Esophagus squamous epithelium (tissue), 5 donors: ENCODE results near the gene SGPP1. TPM values are rescaled to one million over a fixed set of nuclear protein-coding genes. Genes with fewer than 3 reads are reported as not detected.

ENCODE experiments used
- DNase-seq: peaks from one replicate; lab custom pipeline; 2025; lab: John Stamatoyannopoulos, UW
- H3K27ac ChIP-seq, 4 donors: fragments of 200-600 bp; sonication (generic); one replicate each; pipeline ENCODE4 v1.5.1; 2016 to 2019; ENCODE audit warnings: mild to moderate bottlenecking in 1 of 4
- H3K27me3 ChIP-seq, 4 donors: fragments of 200-600 bp; sonication (generic); 1 replicate in 3 of 4; 2 replicates in 1 of 4; pipeline versions ENCODE4 v1.5.1 to v1.6.0; 2017 to 2021; ENCODE audit warnings: antibody characterized with exemption in 1 of 4
- H3K36me3 ChIP-seq, 3 donors: fragments of 200-600 bp; sonication (generic); one replicate each; pipeline ENCODE4 v1.5.1; 2016 to 2019
- H3K4me1 ChIP-seq, 3 donors: fragments of 200-600 bp; sonication (generic); one replicate each; pipeline ENCODE4 v1.5.1; 2017 to 2019
- H3K4me3 ChIP-seq, 4 donors: fragments of 200-600 bp; sonication (generic); 1 replicate in 3 of 4; 2 replicates in 1 of 4; pipeline ENCODE4 v1.5.1; 2016 to 2019; ENCODE audit warnings: mild to moderate bottlenecking in 2 of 4, moderate library complexity in 1 of 4
- H3K9me3 ChIP-seq, 3 donors: fragments of 200-600 bp; sonication (generic); one replicate each; pipeline ENCODE4 v1.5.1; 2016 to 2019
- POLR2A ChIP-seq, 4 donors: fragments of 450-650 bp; IDR thresholded peaks; one replicate each; pipeline ENCODE4 v1.6.1; 2017; ENCODE audit warnings: antibody characterized with exemption in 4 of 4, mild to moderate bottlenecking in 4 of 4, moderate library complexity in 3 of 4
- WGBS, 2 donors: methylation state at CpG; one replicate each; pipeline ENCODE4 v1.1.5; 2018; 5-methylcytosine and 5-hydroxymethylcytosine counted together
- intact Hi-C: fragments of 100-400 bp; cut with DNase I; formaldehyde crosslinking; loops from one replicate; pipeline ENCODE4 v1.15.0; 2022
- total RNA-seq, 4 donors: library from RNA; depleted of rRNA; stranded (reverse); fragments of >200 nt; gene quantifications; one replicate each; pipeline ENCODE4 v1.1.0, GENCODE V29; 2016
- TF ChIP-seq, protein P1 (sequence below), 6 experiments: fragments of 450-650 bp in 4 of 6; fragments of 200-600 bp in 2 of 6; sonication (generic) in 2 of 6; IDR thresholded peaks; one replicate each; pipeline ENCODE4 v1.5.1; 2016 to 2019; ENCODE audit warnings: antibody characterized with exemption in 6 of 6, mild to moderate bottlenecking in 4 of 6, moderate library complexity in 4 of 6
- donor health status: DM: yes; HTN: yes; CAD: no.

Gene SGPP1
- total RNA-seq, 4 donors from 2014 or later = 5.8 to 15.7 (median 14.6) TPM

DNA sequence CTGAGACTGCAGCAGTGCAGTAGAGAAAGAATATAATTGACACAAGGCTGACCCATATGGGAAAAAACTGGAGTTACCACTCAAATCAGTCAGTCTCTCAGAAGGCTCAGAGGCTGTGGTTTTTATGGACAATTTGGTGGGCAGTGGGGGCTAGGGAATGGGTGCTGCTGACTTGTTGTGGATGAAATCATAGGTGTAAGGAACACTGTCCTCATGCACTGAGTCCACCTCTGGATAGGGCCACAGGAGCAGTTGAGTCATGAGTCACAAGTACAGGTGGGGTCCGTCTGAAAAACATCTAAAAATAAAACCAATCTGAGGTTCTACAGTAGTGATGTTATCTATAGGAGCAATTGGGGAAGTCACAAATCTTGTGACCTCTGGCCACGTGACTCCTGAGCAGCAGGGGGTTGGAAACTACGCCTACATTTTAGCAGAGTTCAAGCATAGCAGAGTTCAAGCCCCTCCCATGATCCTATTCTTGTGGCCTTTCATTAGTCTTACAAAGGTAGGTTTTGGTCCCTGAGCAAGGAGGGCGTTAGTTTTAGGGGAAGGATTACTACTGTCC lies 18.1 kb upstream of the SGPP1 start:
- TF ChIP-seq, protein P1, sequence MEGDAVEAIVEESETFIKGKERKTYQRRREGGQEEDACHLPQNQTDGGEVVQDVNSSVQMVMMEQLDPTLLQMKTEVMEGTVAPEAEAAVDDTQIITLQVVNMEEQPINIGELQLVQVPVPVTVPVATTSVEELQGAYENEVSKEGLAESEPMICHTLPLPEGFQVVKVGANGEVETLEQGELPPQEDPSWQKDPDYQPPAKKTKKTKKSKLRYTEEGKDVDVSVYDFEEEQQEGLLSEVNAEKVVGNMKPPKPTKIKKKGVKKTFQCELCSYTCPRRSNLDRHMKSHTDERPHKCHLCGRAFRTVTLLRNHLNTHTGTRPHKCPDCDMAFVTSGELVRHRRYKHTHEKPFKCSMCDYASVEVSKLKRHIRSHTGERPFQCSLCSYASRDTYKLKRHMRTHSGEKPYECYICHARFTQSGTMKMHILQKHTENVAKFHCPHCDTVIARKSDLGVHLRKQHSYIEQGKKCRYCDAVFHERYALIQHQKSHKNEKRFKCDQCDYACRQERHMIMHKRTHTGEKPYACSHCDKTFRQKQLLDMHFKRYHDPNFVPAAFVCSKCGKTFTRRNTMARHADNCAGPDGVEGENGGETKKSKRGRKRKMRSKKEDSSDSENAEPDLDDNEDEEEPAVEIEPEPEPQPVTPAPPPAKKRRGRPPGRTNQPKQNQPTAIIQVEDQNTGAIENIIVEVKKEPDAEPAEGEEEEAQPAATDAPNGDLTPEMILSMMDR (IDR thresholded peaks at IDR 0.05) = no peak
- no peak for TF ChIP-seq POLR2A (IDR thresholded peaks at IDR 0.05)

DNA sequence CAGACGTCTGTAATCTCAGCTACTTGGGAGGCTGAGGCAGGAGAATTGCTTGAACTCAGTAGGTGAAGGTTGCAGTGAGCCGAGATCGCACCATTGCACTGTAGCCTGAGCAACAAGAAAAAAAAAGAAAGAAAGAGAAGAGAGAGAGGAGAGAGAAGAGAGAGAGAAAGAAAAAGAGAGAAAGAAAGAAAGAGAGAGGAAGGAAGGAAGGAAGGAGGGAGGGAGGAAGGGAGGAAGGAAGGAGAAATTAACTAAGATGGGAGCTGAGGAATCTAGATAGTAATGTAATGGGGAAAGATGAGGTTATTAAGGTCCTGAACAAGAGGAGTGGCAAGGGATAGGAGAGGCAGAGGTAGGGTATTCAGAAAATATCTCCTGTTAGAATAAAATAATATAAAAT lies 17.4 kb upstream of the SGPP1 start:
- Histone ChIP-seq H3K4me1 (no peaks in the 10 kb centered on the region), H3K9me3 (no peaks in the 10 kb centered on the region), H3K4me3 (no peak overlapping the region), H3K27ac (no peak overlapping the region), H3K36me3 (no peaks in the 10 kb centered on the region), H3K27me3 (no peaks in the 10 kb centered on the region)
- DNase-seq = no peak
- WGBS, 2 donors = 80 to 87% methylated on average over 3 of the region's 3 CpGs
- no peak for TF ChIP-seq POLR2A (IDR thresholded peaks at IDR 0.05)
- TF ChIP-seq, protein P1 (IDR thresholded peaks at IDR 0.05) = no peak
- intact Hi-C loops = no loop called here

More for the DNA sequence above, 18.1 kb upstream of the SGPP1 start:
- H3K36me3 ChIP-seq = no peaks in the 10 kb centered on the region
- intact Hi-C loops = no loop called here
- WGBS, 2 donors = 29 to 52% methylated on average over 4 of the region's 4 CpGs
- no peaks in the 10 kb centered on the region for H3K4me1 ChIP-seq
- DNase-seq = no peak
- H3K9me3 ChIP-seq = no peaks in the 10 kb centered on the region
- H3K27me3 ChIP-seq = peaks cover 0 to under 1% (median 0%) of the 10 kb centered on the region in 4 donors
- H3K27ac ChIP-seq = no peak overlapping the region
- H3K4me3 ChIP-seq = no peak overlapping the region

DNA sequence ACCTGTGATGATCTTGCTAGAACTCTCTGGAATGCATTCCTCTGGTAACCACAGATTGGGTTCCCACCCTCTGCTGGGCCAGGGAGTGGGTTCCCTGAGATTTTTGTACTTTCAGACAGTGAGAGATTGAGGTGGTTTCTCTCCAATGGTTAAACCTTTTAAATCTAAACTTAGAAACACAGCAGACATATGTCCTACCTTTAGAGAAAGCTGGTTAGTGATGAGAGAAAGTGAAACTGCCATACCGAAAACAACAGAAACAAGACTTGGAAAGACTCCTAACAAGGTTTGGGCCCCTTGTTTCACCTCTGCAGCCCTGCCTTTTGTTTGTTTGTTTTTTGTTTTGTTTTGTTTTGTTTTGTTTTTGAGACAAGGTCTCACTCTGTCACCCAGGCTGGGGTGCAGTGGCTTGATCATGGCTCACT lies 9.7 kb upstream of the SGPP1 start:
- no peak for TF ChIP-seq POLR2A (IDR thresholded peaks at IDR 0.05)
- TF ChIP-seq, protein P1 (IDR thresholded peaks at IDR 0.05) = no peak
- 75 to 86% methylated on average over 1 of the region's 1 CpG for WGBS, 2 donors
- Histone ChIP-seq H3K9me3 (no peaks in the 10 kb centered on the region), H3K4me1 (peaks cover 0 to 7% (median 0%) of the 10 kb centered on the region in 3 donors), H3K4me3 (no peak overlapping the region), H3K27ac (no peak overlapping the region), H3K27me3 (no peaks in the 10 kb centered on the region), H3K36me3 (no peaks in the 10 kb centered on the region)
- no peak for DNase-seq
- intact Hi-C loops = no loop called here

DNA sequence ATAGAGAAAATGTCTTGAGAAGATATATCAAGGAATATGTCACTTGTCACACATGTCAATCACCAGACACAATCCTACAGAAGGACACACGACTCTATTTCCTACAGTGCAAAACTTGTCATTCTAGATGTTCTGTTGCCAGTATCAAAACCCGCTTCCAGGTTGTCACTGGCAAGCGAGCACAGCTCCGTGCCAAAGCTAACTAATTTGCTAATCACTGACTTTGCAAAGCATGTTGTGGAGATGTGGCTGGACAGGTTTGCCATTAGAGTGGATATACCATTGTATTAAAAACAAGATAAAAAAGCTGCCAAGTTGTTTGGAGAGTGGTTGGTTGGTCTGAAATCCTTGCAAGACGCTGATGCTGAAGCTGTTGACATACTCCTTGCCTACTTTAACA lies 7.9 kb upstream of the SGPP1 start:
- no peaks in the 10 kb centered on the region for H3K27me3 ChIP-seq
- no peaks in the 10 kb centered on the region for H3K9me3 ChIP-seq
- no peaks in the 10 kb centered on the region for H3K36me3 ChIP-seq
- DNase-seq = no peak
- TF ChIP-seq POLR2A (IDR thresholded peaks at IDR 0.05) = no peak
- TF ChIP-seq, protein P1 (IDR thresholded peaks at IDR 0.05) = no peak
- peaks cover 0 to 7% (median 0%) of the 10 kb centered on the region in 3 donors for H3K4me1 ChIP-seq
- 38 to 45% methylated on average over 5 of the region's 5 CpGs for WGBS, 2 donors
- no peak overlapping the region for H3K4me3 ChIP-seq
- intact Hi-C loops = no loop called here
- no peak overlapping the region for H3K27ac ChIP-seq

DNA sequence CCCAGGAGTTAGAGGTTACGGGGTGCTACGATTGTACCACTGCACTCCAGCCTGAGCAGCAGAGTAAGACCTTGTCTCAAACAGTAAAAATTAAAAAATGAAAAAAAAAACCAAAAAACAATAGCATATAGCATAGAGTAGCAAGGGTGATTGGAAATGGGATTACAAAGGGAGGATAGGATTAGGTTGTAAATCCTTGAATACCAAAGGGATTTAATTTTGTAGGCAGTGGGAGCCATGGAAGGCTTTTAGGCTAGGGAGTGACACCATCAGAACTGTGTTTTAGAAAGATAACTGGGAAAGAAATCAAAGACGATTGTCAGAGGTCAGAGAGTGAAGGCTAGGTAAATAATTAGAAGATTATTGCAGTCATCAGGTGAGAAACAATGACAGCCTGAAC lies 2.8 kb upstream of the SGPP1 start:
- Histone ChIP-seq H3K36me3 (no peaks in the 10 kb centered on the region), H3K27ac (no peak overlapping the region), H3K27me3 (no peaks in the 10 kb centered on the region), H3K4me3 (no peak overlapping the region), H3K9me3 (no peaks in the 10 kb centered on the region), H3K4me1 (peaks cover 0 to 26% (median 13%) of the 10 kb centered on the region in 3 donors)
- 70 to 83% methylated on average over 3 of the region's 3 CpGs for WGBS, 2 donors
- TF ChIP-seq, protein P1 (IDR thresholded peaks at IDR 0.05) = no peak
- no peak for TF ChIP-seq POLR2A (IDR thresholded peaks at IDR 0.05)
- no peak for DNase-seq
- intact Hi-C loops = no loop called here
